Iris pigment epithelial cell (primary cell): Measurements from ENCODE around the gene FOXK2.

Experiments used
- DNase-seq: peaks from one replicate; pipeline ENCODE4 v3.0.0-alpha.2; 2011; ENCODE audit warnings: low read depth

Gene FOXK2

GRCh38 chr17:82590216-82590615 lies 70.7 kb downstream of the FOXK2 start:
- DNase-seq, result no peak

GRCh38 chr17:82590881-82591539 lies 71.5 kb downstream of the FOXK2 start:
- DNase-seq, result no peak

GRCh38 chr17:82592289-82592766 lies 72.8 kb downstream of the FOXK2 start:
- no peak for DNase-seq

GRCh38 chr17:82592767-82593589 lies 73.4 kb downstream of the FOXK2 start:
- DNase-seq, result peak; percentile 74

- DNase-seq, result no peak
Measured at GRCh38 chr17:82593590-82594087, 74.1 kb downstream of the FOXK2 start.

GRCh38 chr17:82594571-82594970 lies 75.0 kb downstream of the FOXK2 start:
- DNase-seq, result no peak

DNA sequence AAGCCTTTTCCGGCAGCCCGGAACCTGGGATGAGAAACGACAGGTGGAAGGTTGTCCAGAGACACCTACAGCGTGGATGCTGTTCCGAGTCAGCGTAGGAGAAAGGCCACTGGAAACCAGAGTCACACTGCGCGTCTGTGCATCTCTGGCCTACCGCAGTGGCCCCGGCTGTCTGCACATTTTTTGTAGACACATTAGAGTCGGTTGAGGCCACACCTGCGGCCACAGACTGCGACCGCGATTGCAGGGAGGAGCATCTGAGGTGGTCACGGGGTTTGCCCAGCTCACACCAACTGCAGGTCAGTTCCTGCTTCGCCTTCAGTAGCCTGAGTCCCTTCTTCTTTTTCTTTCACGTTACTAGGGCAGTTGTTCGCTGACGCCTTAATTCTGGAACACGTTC lies 76.4 kb downstream of the FOXK2 start:
- no peak for DNase-seq

- no peak for DNase-seq
Measured at GRCh38 chr17:82596296-82596695, 76.8 kb downstream of the FOXK2 start.

GRCh38 chr17:82596837-82597672 lies 77.5 kb downstream of the FOXK2 start:
- DNase-seq, result no peak

GRCh38 chr17:82598256-82599119 lies 79.0 kb downstream of the FOXK2 start:
- peak; percentile 83 for DNase-seq

DNA sequence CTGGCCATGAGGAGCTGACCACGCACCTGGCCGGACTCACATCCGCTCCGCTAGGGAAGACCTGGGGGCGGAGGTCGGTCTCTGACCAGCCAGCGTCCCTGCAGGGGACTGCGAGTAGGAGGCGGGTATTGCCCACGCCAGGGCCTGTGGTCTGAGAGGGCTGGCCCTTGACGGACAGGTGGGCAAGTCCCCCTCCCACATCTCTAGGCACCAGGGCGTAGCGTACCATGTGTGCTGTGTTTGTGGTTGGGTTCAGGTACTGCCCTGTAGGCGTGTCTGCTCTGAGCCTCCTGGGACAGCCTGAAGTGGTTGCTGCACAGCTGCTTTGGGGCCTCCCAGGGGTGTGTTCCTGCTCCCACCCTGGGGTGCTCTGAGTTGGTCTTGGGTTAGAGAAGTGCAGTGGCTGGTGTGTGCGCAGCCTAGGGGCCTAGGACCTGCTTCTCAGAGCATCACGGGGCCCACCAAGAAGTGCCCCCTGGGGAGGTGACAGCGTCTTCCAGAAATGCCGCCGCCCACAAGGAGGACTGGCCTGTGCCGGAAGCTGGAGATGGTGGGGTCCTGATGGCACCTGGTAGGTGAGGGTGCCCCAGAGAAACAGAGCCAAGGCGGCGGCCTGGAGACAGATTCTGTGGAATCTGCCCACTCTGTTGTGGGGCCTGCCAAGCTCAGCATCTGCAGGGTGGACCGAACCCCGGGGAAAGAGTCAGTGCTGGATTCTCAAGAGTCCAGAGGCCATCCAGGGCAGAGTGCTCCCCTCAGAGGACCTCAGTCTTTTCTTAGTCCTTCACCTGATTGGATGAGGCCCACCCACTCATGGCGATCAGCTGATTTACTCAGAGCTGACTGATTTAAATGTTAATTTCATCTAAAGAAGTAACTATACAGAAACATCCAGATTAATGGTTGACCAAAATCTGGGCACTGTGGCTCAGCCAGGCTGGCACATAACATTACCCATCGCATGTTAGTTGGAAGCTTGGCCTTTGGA lies 80.4 kb downstream of the FOXK2 start:
- DNase-seq, result no peak

DNA sequence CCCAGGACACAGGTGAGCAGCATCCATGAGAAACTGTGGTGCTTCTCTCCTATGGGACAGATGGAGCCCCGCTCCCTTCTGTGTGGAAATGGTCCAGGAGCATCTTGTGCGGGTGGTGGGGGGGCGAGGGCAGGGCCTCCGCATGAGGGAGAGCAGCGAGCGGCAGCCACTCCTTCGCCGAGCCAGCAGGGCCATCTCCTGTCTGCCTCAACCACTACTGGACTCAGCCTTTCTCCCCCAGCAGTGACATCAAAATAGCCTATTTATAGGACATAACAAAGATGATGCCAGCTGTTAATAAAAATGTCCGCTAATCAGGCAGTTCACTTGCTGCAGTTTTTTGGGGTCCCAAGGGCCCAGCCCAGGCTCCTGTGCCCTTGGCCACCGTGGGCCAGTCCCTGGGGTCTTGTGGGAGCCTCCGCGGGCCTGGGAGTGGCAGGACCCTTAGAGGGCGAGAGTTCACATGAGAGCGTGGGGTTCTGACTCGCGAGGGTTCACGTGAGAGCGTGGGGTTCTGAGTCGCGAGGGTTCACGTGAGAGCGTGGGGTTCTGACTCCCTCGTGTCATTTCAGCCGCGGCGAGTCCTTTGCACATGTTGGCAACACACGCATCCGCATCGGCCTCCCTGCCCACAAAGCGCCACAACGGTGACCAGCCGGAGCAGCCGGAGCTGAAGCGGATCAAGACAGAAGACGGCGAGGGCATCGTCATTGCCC lies 81.4 kb downstream of the FOXK2 start:
- DNase-seq, result no peak

- no peak for DNase-seq
Measured at GRCh38 chr17:82601447-82602000, 82.0 kb downstream of the FOXK2 start.

- DNase-seq, result no peak
Measured at GRCh38 chr17:82602487-82602886, 83.0 kb downstream of the FOXK2 start.

GRCh38 chr17:82602986-82603710 lies 83.6 kb downstream of the FOXK2 start:
- peak; percentile 54 for DNase-seq

DNA sequence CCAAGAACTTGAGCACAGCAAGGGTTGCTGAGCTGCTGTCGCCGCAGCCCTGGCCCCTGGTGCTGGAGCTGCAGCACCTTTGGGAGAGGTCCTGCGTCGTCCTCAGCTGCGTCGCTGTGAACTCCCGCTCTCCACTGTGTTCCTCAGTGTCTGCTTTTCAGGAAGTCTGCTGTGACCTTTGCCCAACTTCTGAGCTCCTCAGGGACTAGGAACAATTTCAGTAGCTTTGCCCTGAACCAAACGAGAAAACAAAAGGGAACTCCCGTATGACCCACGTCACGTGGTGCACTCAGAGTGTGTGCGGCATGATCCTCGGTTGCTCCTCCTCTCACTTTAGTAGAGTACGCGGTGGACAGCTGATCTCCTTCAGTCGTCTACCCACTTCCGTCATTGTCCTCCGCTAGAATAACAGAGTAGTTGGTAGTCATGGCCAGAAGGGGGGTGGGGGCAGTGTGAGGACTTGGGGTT lies 84.5 kb downstream of the FOXK2 start:
- DNase-seq, result peak; percentile 67

- DNase-seq, result no peak
Measured at GRCh38 chr17:82604532-82604931, 85.0 kb downstream of the FOXK2 start.

DNA sequence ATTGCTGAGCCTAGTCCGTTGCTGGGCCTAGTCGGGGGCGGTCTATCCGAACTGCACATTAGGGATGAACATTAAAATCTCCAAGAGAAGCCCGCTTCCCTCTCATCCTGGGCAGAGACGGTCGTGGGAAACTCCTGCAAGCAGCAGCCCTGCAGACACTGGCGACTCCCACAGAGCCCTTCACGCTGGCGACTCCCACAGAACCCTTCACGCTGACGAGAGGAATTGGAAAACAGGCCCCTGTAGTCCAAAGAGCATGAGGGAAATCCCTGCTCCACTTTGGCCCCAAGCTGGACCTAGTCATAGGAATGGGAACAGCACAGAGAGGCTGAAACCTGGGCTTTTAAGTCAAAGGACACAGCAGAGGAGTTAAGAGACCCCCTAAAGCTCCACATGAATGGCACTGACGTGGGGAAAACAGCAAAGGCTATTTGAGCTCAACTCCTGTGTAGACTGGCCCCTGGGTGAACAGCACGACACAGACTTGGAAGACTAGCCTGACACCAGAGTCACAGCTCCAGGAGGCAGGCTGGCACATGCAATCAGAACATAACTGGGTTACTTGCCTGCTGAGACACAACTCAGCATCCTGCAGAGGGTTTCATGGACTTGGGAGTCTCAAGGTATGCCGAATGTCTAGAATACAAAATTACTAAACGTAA lies 86.5 kb downstream of the FOXK2 start:
- no peak for DNase-seq
